Spleen (tissue), 11 donors: Measurements from ENCODE around the gene SLC39A8. TPM values are rescaled to one million over a fixed set of nuclear protein-coding genes. Genes with fewer than 3 reads are reported as not detected.

Experiments used
- DNase-seq: peaks from one replicate; pipeline ENCODE4 v3.0.0-alpha.2; 2020
- H3K27ac ChIP-seq, 8 donors: fragments of 200-600 bp; sonication (generic) in 7 of 8; 1 replicate in 4 of 8; 2 replicates in 4 of 8; pipeline versions ENCODE4 v1.5.0 to v1.8.0; 2016 to 2021; ENCODE audit warnings: inconsistent platforms in 4 of 8, mild to moderate bottlenecking in 4 of 8, moderate library complexity in 1 of 8
- H3K27me3 ChIP-seq, 7 donors: fragments of 200-600 bp; sonication (generic) in 6 of 7; replicated peaks in 1 of 7; 1 replicate in 4 of 7; 2 replicates in 3 of 7; pipeline versions ENCODE4 v1.5.0 to v1.8.0; 2016 to 2021; ENCODE audit warnings: inconsistent platforms in 3 of 7, mild to moderate bottlenecking in 1 of 7
- H3K36me3 ChIP-seq, 6 donors: fragments of 200-600 bp; sonication (generic) in 5 of 6; 1 replicate in 4 of 6; 2 replicates in 2 of 6; pipeline versions ENCODE4 v1.5.0 to v1.8.0; 2016 to 2021; ENCODE audit warnings: inconsistent platforms in 2 of 6
- H3K4me1 ChIP-seq, 6 donors: fragments of 200-600 bp; sonication (generic) in 5 of 6; 1 replicate in 3 of 6; 2 replicates in 3 of 6; pipeline versions ENCODE4 v1.5.0 to v1.8.0; 2016 to 2021; ENCODE audit warnings: inconsistent platforms in 3 of 6
- H3K4me3 ChIP-seq, 8 donors: fragments of 200-600 bp; sonication (generic) in 7 of 8; 1 replicate in 4 of 8; 2 replicates in 4 of 8; pipeline versions ENCODE4 v1.5.0 to v1.8.0; 2016 to 2021; ENCODE audit warnings: inconsistent platforms in 4 of 8, mild to moderate bottlenecking in 4 of 8, moderate library complexity in 2 of 8
- H3K9me3 ChIP-seq, 8 donors: fragments of 200-600 bp; sonication (generic) in 7 of 8; 1 replicate in 4 of 8; 2 replicates in 4 of 8; pipeline versions ENCODE4 v1.5.0 to v1.8.0; 2016 to 2021; ENCODE audit warnings: inconsistent platforms in 4 of 8
- POLR2A ChIP-seq, 3 donors: fragments of 450-650 bp; IDR thresholded peaks; one replicate each; pipeline ENCODE4 v1.5.1; 2017; ENCODE audit warnings: antibody characterized with exemption in 3 of 3, mild to moderate bottlenecking in 1 of 3
- POLR2AphosphoS5 ChIP-seq, 3 donors: sonication (generic); formaldehyde crosslinking; IDR thresholded peaks; one replicate each; pipeline ENCODE4 v1.5.1; 2017; ENCODE audit warnings: antibody characterized with exemption in 3 of 3
- WGBS, 5 donors: extraction: QIAGEN DNeasy Blood & Tissue Kit in 3 of 5; methylation state at CpG; one replicate each; pipeline versions ENCODE4 v1.1.5 to v1.1.7; 2013 to 2018; 5-methylcytosine and 5-hydroxymethylcytosine counted together
- intact Hi-C: fragments of 100-400 bp; cut with DNase I; formaldehyde crosslinking; loops from one replicate; pipeline ENCODE4 v1.15.0; 2023; ENCODE audit warnings: low total_unique reads
- polyA plus RNA-seq, 3 donors: library from polyadenylated mRNA; stranded (reverse); fragments of 200-250 nt; gene quantifications; one replicate each; pipeline ENCODE4 v1.2.1, GENCODE V29; 2013
- total RNA-seq, 7 donors: library from RNA; depleted of rRNA in 3 of 7; stranded (reverse); fragments of >200 nt in 3 of 7; fragmentation: NEBNext Ultra II Directional in 4 of 7; extraction: Animal tissue kit (Norgen Biotek cat#: 25700) in 4 of 7; gene quantifications; one replicate each; pipeline versions ENCODE4 v1.1.0 to v1.2.1, GENCODE V29; 2016 to 2021
- TF ChIP-seq, protein P1 (sequence below), 11 experiments: fragments of 200-600 bp in 7 of 11; fragments of 450-650 bp in 4 of 11; sonication (generic) in 4 of 11; IDR thresholded peaks in 8 of 11; conservative IDR thresholded peaks in 3 of 11; 1 replicate in 7 of 11; 2 replicates in 4 of 11; pipeline versions ENCODE4 v1.4.0 to v1.8.0; 2016 to 2021; ENCODE audit warnings: antibody characterized with exemption in 11 of 11, inconsistent platforms in 4 of 11, mild to moderate bottlenecking in 1 of 11
- donor health status: healthy with polysubstance abuse.
- donor health status: DM: no; HTN: no; CAD: no; lungs with moderate emphysema.
- donor health status: DM: no; HTN: no; CAD: no.
- donor health status: Bipolar disorder and iron deficiency.
- donor health status: healthy.
- donor health status: DM: no; HTN: no; CAD: no.
- donor health status: DM: yes; HTN: yes; CAD: no.

The SLC39A8 gene
- total and polyA plus RNA-seq, 10 donors: 4.5 to 21.7 (median 15.6) TPM

GRCh38 chr4:102305666-102306065 is 39.6 kb downstream of the SLC39A8 start:
- intact Hi-C loops: no loop called here
- Histone ChIP-seq H3K4me3 (no peak overlapping the region), H3K9me3 (no peaks in the 10 kb centered on the region), H3K27me3 (no peaks in the 10 kb centered on the region), H3K27ac (no peak overlapping the region), H3K36me3 (peaks cover 0 to 22% (median 0%) of the 10 kb centered on the region in 6 donors), H3K4me1 (peaks cover 0 to 8% (median 0%) of the 10 kb centered on the region in 6 donors)
- WGBS, 5 donors: 93 to 98% (median 95%) methylated on average over 1 of the region's 1 CpG
- DNase-seq: no peak
- TF ChIP-seq, protein P1, sequence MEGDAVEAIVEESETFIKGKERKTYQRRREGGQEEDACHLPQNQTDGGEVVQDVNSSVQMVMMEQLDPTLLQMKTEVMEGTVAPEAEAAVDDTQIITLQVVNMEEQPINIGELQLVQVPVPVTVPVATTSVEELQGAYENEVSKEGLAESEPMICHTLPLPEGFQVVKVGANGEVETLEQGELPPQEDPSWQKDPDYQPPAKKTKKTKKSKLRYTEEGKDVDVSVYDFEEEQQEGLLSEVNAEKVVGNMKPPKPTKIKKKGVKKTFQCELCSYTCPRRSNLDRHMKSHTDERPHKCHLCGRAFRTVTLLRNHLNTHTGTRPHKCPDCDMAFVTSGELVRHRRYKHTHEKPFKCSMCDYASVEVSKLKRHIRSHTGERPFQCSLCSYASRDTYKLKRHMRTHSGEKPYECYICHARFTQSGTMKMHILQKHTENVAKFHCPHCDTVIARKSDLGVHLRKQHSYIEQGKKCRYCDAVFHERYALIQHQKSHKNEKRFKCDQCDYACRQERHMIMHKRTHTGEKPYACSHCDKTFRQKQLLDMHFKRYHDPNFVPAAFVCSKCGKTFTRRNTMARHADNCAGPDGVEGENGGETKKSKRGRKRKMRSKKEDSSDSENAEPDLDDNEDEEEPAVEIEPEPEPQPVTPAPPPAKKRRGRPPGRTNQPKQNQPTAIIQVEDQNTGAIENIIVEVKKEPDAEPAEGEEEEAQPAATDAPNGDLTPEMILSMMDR (IDR thresholded peaks at IDR 0.05 in 8 of 11, conservative IDR thresholded peaks at IDR 0.05 in 3 of 11): no peak
- no peak for TF ChIP-seq POLR2AphosphoS5 (IDR thresholded peaks at IDR 0.05)
- TF ChIP-seq POLR2A (IDR thresholded peaks at IDR 0.05): no peak

GRCh38 chr4:102302762-102303161 is 42.5 kb downstream of the SLC39A8 start:
- peaks cover 0 to 13% (median 0%) of the 10 kb centered on the region in 6 donors for H3K4me1 ChIP-seq
- no peak overlapping the region for H3K4me3 ChIP-seq
- no peak overlapping the region for H3K27ac ChIP-seq
- TF ChIP-seq POLR2AphosphoS5 (IDR thresholded peaks at IDR 0.05): no peak
- TF ChIP-seq, protein P1 (IDR thresholded peaks at IDR 0.05 in 8 of 11, conservative IDR thresholded peaks at IDR 0.05 in 3 of 11): no peak
- TF ChIP-seq POLR2A (IDR thresholded peaks at IDR 0.05): no peak
- no peak for DNase-seq
- peaks cover 0 to 23% (median 0%) of the 10 kb centered on the region in 6 donors for H3K36me3 ChIP-seq
- intact Hi-C loops: no loop called here
- H3K9me3 ChIP-seq: no peaks in the 10 kb centered on the region
- no peaks in the 10 kb centered on the region for H3K27me3 ChIP-seq
- WGBS, 5 donors: 69 to 89% (median 78%) methylated on average over 1 of the region's 1 CpG

GRCh38 chr4:102301167-102301566 is 44.1 kb downstream of the SLC39A8 start:
- no peaks in the 10 kb centered on the region for H3K9me3 ChIP-seq
- no peak for DNase-seq
- H3K27me3 ChIP-seq: no peaks in the 10 kb centered on the region
- no peak overlapping the region for H3K4me3 ChIP-seq
- intact Hi-C loops: no loop called here
- 77 to 94% (median 86%) methylated on average over 1 of the region's 1 CpG for WGBS, 5 donors
- no peak overlapping the region for H3K27ac ChIP-seq
- H3K36me3 ChIP-seq: peaks cover 0 to 39% (median 0%) of the 10 kb centered on the region in 6 donors
- TF ChIP-seq, protein P1 (IDR thresholded peaks at IDR 0.05 in 8 of 11, conservative IDR thresholded peaks at IDR 0.05 in 3 of 11): no peak
- TF ChIP-seq POLR2A (IDR thresholded peaks at IDR 0.05): no peak
- TF ChIP-seq POLR2AphosphoS5 (IDR thresholded peaks at IDR 0.05): no peak
- H3K4me1 ChIP-seq: peaks cover 0 to 11% (median 0%) of the 10 kb centered on the region in 6 donors

- no peak for DNase-seq
- Histone ChIP-seq H3K27me3 (no peaks in the 10 kb centered on the region), H3K9me3 (no peaks in the 10 kb centered on the region), H3K4me3 (no peak overlapping the region), H3K36me3 (peaks cover 0 to 32% (median 0%) of the 10 kb centered on the region in 6 donors), H3K27ac (no peak overlapping the region), H3K4me1 (peaks cover 0 to 11% (median 0%) of the 10 kb centered on the region in 6 donors)
- TF ChIP-seq, protein P1 (IDR thresholded peaks at IDR 0.05 in 8 of 11, conservative IDR thresholded peaks at IDR 0.05 in 3 of 11): peak in 9 of 11 experiments; percentile 7 to 66 (median 46)
- TF ChIP-seq POLR2AphosphoS5 (IDR thresholded peaks at IDR 0.05): no peak
- intact Hi-C loops: no loop called here
- WGBS, 5 donors: 20 to 39% (median 30%) methylated on average over 4 of the region's 4 CpGs
Observed at GRCh38 chr4:102299354-102300107, 45.8 kb downstream of the SLC39A8 start.
